ENCODE measurements around the gene AIG1. TPM values are rescaled to one million over a fixed set of nuclear protein-coding genes. Genes with fewer than 3 reads are reported as not detected.

Gene AIG1
- total and polyA plus RNA-seq, 2 experiments from 2014 or later: 44.7 to 46.9 TPM

GRCh38 chr6:143180826-143181225, 120.1 kb downstream of the AIG1 start:
- Histone ChIP-seq H3K27ac (no peak overlapping the region), H4K20me1 (ENCODE audit: insufficient read depth) (no peaks in the 10 kb centered on the region), H2AFZ (no peak overlapping the region), H3K9me2 (ENCODE audit: insufficient read depth) (no peaks in the 10 kb centered on the region), H3K36me3 (ENCODE audit: low read depth) (no peaks in the 10 kb centered on the region), H3K4me2 (ENCODE audit: unreplicated experiment) (no peak overlapping the region), H3K9ac (no peak overlapping the region), H3K27me3 (replicated peaks; ENCODE audit: insufficient read depth) (no peaks in the 10 kb centered on the region), H3F3A (ENCODE audit: insufficient read depth) (peaks cover 9% of the 10 kb centered on the region; the same call in 1 of the 2 replicates), H3K4me1 (ENCODE audit: insufficient read depth) (peaks cover 17% of the 10 kb centered on the region), H3K4me3 (no peak overlapping the region), H3K79me2 (ENCODE audit: insufficient read depth) (no peaks in the 10 kb centered on the region), H3K9me3 (ENCODE audit: low read depth) (no peaks in the 10 kb centered on the region)
- in situ Hi-C loops (cut with MboI): no loop called here
- TF ChIP-seq EZH2phosphoT487 (IDR thresholded peaks at IDR 0.05; ENCODE audit: insufficient read depth, low read depth) (no peak), EZH2 (IDR thresholded peaks at IDR 0.05; ENCODE audit: insufficient read depth, poor library complexity, severe bottlenecking) (no peak)
- 20 to 25% methylated on average over 2 of the region's 2 CpGs for WGBS, 2 experiments (ENCODE audit: low coverage in 1 of 2, low lambda C conversion rate in 2 of 2, missing lambda C conversion rate in 2 of 2)
- peak; percentile 14 for DNase-seq

GRCh38 chr6:143183666-143184065, 123.0 kb downstream of the AIG1 start:
- in situ Hi-C loops (cut with MboI): no loop called here
- H3K79me2 ChIP-seq (ENCODE audit: insufficient read depth): no peaks in the 10 kb centered on the region

GRCh38 chr6:143185288-143185687, 124.6 kb downstream of the AIG1 start:
- Histone ChIP-seq H3K4me3 (no peak overlapping the region), H3F3A (ENCODE audit: insufficient read depth) (peaks cover 17% of the 10 kb centered on the region), H3K4me2 (ENCODE audit: unreplicated experiment) (no peak overlapping the region), H3K36me3 (ENCODE audit: low read depth) (no peaks in the 10 kb centered on the region), H3K9me2 (ENCODE audit: insufficient read depth) (no peaks in the 10 kb centered on the region), H3K4me1 (ENCODE audit: insufficient read depth) (peaks cover 41% of the 10 kb centered on the region), H3K79me2 (ENCODE audit: insufficient read depth) (no peaks in the 10 kb centered on the region), H3K9ac (no peak overlapping the region), H3K27ac (no peak overlapping the region), H4K20me1 (ENCODE audit: insufficient read depth) (no peaks in the 10 kb centered on the region), H2AFZ (no peak overlapping the region), H3K27me3 (replicated peaks; ENCODE audit: insufficient read depth) (no peaks in the 10 kb centered on the region), H3K9me3 (ENCODE audit: low read depth) (no peaks in the 10 kb centered on the region)
- WGBS, 2 experiments (ENCODE audit: low coverage in 1 of 2, low lambda C conversion rate in 2 of 2, missing lambda C conversion rate in 2 of 2): 93 to 97% methylated on average over 2 of the region's 2 CpGs
- TF ChIP-seq EZH2 (IDR thresholded peaks at IDR 0.05; ENCODE audit: insufficient read depth, poor library complexity, severe bottlenecking) (no peak), EZH2phosphoT487 (IDR thresholded peaks at IDR 0.05; ENCODE audit: insufficient read depth, low read depth) (no peak)
- no peak for DNase-seq
- in situ Hi-C loops (cut with MboI): no loop called here

More at GRCh38 chr6:143183666-143184065, 123.0 kb downstream of the AIG1 start:
- TF ChIP-seq EZH2phosphoT487 (IDR thresholded peaks at IDR 0.05; ENCODE audit: insufficient read depth, low read depth) (no peak), EZH2 (IDR thresholded peaks at IDR 0.05; ENCODE audit: insufficient read depth, poor library complexity, severe bottlenecking) (no peak)
- Histone ChIP-seq H3K27me3 (replicated peaks; ENCODE audit: insufficient read depth) (no peaks in the 10 kb centered on the region), H3F3A (ENCODE audit: insufficient read depth) (peaks cover 13% of the 10 kb centered on the region), H3K9me2 (ENCODE audit: insufficient read depth) (no peaks in the 10 kb centered on the region), H2AFZ (no peak overlapping the region), H3K4me3 (no peak overlapping the region), H3K4me1 (ENCODE audit: insufficient read depth) (peaks cover 28% of the 10 kb centered on the region), H3K4me2 (ENCODE audit: unreplicated experiment) (no peak overlapping the region), H4K20me1 (ENCODE audit: insufficient read depth) (no peaks in the 10 kb centered on the region), H3K9ac (no peak overlapping the region), H3K27ac (no peak overlapping the region), H3K36me3 (ENCODE audit: low read depth) (no peaks in the 10 kb centered on the region), H3K9me3 (ENCODE audit: low read depth) (no peaks in the 10 kb centered on the region)
- DNase-seq: no peak

- H3K27ac ChIP-seq: peak overlapping the region; percentile 78
- 16 to 17% methylated on average over 8 of the region's 8 CpGs for WGBS, 2 experiments (ENCODE audit: low coverage in 1 of 2, low lambda C conversion rate in 2 of 2, missing lambda C conversion rate in 2 of 2)
- peak; percentile 95 for DNase-seq
- peak overlapping the region; percentile 49 for H3K9ac ChIP-seq
- peak overlapping the region; percentile 54 for H3K4me2 ChIP-seq (ENCODE audit: unreplicated experiment)
- H4K20me1 ChIP-seq (ENCODE audit: insufficient read depth): no peaks in the 10 kb centered on the region
- H3K9me2 ChIP-seq (ENCODE audit: insufficient read depth): no peaks in the 10 kb centered on the region
- peaks cover 17% of the 10 kb centered on the region for H3F3A ChIP-seq (ENCODE audit: insufficient read depth)
- no peak overlapping the region for H2AFZ ChIP-seq
- H3K4me3 ChIP-seq: 0 out of 2 replicates have a peak overlapping the region, but pooled peaks have one; percentile 20
- H3K4me1 ChIP-seq (ENCODE audit: insufficient read depth): peaks cover 43% of the 10 kb centered on the region
- in situ Hi-C loops (cut with MboI): no loop called here
- no peaks in the 10 kb centered on the region for H3K9me3 ChIP-seq (ENCODE audit: low read depth)
- no peaks in the 10 kb centered on the region for H3K79me2 ChIP-seq (ENCODE audit: insufficient read depth)
- H3K36me3 ChIP-seq (ENCODE audit: low read depth): no peaks in the 10 kb centered on the region
- no peaks in the 10 kb centered on the region for H3K27me3 ChIP-seq (replicated peaks; ENCODE audit: insufficient read depth)
- TF ChIP-seq EZH2phosphoT487 (IDR thresholded peaks at IDR 0.05; ENCODE audit: insufficient read depth, low read depth) (no peak), EZH2 (IDR thresholded peaks at IDR 0.05; ENCODE audit: insufficient read depth, poor library complexity, severe bottlenecking) (no peak)
These were observed 126.7 kb downstream of the AIG1 start for GRCh38 chr6:143187238-143187923.

All from GM23248 (cell line).